Muscle of back (tissue), 11 donors: Measurements from ENCODE around the gene SUMF1. TPM values are rescaled to one million over a fixed set of nuclear protein-coding genes. Genes with fewer than 3 reads are reported as not detected.
"Not testable (repeated sequence)": the region's sequence is repeated elsewhere in the genome, so short reads cannot be mapped to it uniquely, and the experiment has no call there.

Experiments
- DNase-seq, 3 donors: peaks; one replicate each; pipeline versions ENCODE4 v3.0.0 to v3.0.0-alpha.2; 2013
- polyA plus RNA-seq, 10 donors: library from polyadenylated mRNA; unstranded; fragments of 120-200 nt; gene quantifications; one replicate each; pipeline ENCODE4 v1.2.1, GENCODE V29; 2013; ENCODE audit not compliant: insufficient read length in 10 of 10

The SUMF1 gene
- polyA plus RNA-seq, 10 donors, result 14.0 to 20.7 (median 16.7) TPM

- no peak for DNase-seq
Measured at GRCh38 chr3:4464576-4464975, 2.5 kb downstream of the SUMF1 start.

- no peak for DNase-seq
Measured at GRCh38 chr3:4462369-4463040, 4.6 kb downstream of the SUMF1 start.

GRCh38 chr3:4461468-4462090 is 5.5 kb downstream of the SUMF1 start:
- no peak for DNase-seq

GRCh38 chr3:4460334-4460733 is 6.7 kb downstream of the SUMF1 start:
- no peak for DNase-seq

GRCh38 chr3:4458961-4459360 is 8.1 kb downstream of the SUMF1 start:
- DNase-seq, result no peak

- DNase-seq, result not testable (repeated sequence)
Measured at GRCh38 chr3:4456780-4457179, 10.3 kb downstream of the SUMF1 start.

GRCh38 chr3:4454142-4454541 is 12.9 kb downstream of the SUMF1 start:
- no peak for DNase-seq

GRCh38 chr3:4449043-4449805 is 17.8 kb downstream of the SUMF1 start:
- DNase-seq, result no peak

- DNase-seq, result no peak
Measured at GRCh38 chr3:4448187-4448586, 18.9 kb downstream of the SUMF1 start.

- DNase-seq, result no peak
Measured at GRCh38 chr3:4447295-4447999, 19.6 kb downstream of the SUMF1 start.

- DNase-seq, result no peak
Measured at GRCh38 chr3:4440951-4441350, 26.1 kb downstream of the SUMF1 start.

GRCh38 chr3:4438296-4438695 is 28.8 kb downstream of the SUMF1 start:
- DNase-seq, result no peak

- no peak for DNase-seq
Measured at GRCh38 chr3:4432259-4432658, 34.8 kb downstream of the SUMF1 start.

- DNase-seq, result no peak
Measured at GRCh38 chr3:4429648-4430350, 37.3 kb downstream of the SUMF1 start.

GRCh38 chr3:4426782-4427344 is 40.2 kb downstream of the SUMF1 start:
- peak; percentile 50 to 71 (median 63) for DNase-seq

- no peak for DNase-seq
Measured at GRCh38 chr3:4426261-4426781, 40.7 kb downstream of the SUMF1 start.

GRCh38 chr3:4425707-4426106 is 41.4 kb downstream of the SUMF1 start:
- no peak for DNase-seq

GRCh38 chr3:4425055-4425454 is 42.0 kb downstream of the SUMF1 start:
- no peak for DNase-seq

GRCh38 chr3:4421121-4421520 is 45.9 kb downstream of the SUMF1 start:
- no peak for DNase-seq

- no peak for DNase-seq
Measured at GRCh38 chr3:4419920-4420319, 47.1 kb downstream of the SUMF1 start.

- DNase-seq, result no peak
Measured at GRCh38 chr3:4419386-4419785, 47.7 kb downstream of the SUMF1 start.
